Trophoblast cell (in vitro differentiated cells and primary cell): Measurements from ENCODE around the gene RASA4.
"Not testable (repeated sequence)": the region's sequence is repeated elsewhere in the genome, so short reads cannot be mapped to it uniquely, and the experiment has no call there.

Source experiments
- DNase-seq, 2 donors: peaks; one replicate each; pipeline ENCODE4 v3.0.0-alpha.2; 2016
- H2AFZ ChIP-seq: 2 replicates; pipeline ENCODE4 v1.6.1; 2013; ENCODE audit warnings: low read length, moderate library complexity, mild to moderate bottlenecking; ENCODE audit not compliant: insufficient read depth, poor library complexity
- H2AK5ac ChIP-seq: 2 replicates; pipeline ENCODE4 v1.6.1; 2013; ENCODE audit warnings: mild to moderate bottlenecking, low read length
- H2BK120ac ChIP-seq: 2 replicates; pipeline ENCODE4 v1.6.1; 2013; ENCODE audit warnings: low read length, mild to moderate bottlenecking, moderate library complexity; ENCODE audit not compliant: insufficient read depth, poor library complexity
- H2BK12ac ChIP-seq: 2 replicates; pipeline ENCODE4 v1.6.1; 2013; ENCODE audit warnings: mild to moderate bottlenecking, low read length, moderate library complexity
- H2BK5ac ChIP-seq: 2 replicates; pipeline ENCODE4 v1.6.1; 2013; ENCODE audit warnings: low read length, low read depth, moderate library complexity, mild to moderate bottlenecking; ENCODE audit not compliant: poor library complexity
- H3K14ac ChIP-seq: 2 replicates; pipeline ENCODE4 v1.6.1; 2013; ENCODE audit warnings: mild to moderate bottlenecking, low read length
- H3K18ac ChIP-seq: 2 replicates; pipeline ENCODE4 v1.6.1; 2013; ENCODE audit warnings: mild to moderate bottlenecking, low read length
- H3K23ac ChIP-seq: 2 replicates; pipeline ENCODE4 v1.6.1; 2013; ENCODE audit warnings: low read length
- H3K27ac ChIP-seq: 2 replicates; pipeline ENCODE4 v1.5.1; 2013; ENCODE audit warnings: low read depth, mild to moderate bottlenecking, inconsistent platforms, low read length, moderate library complexity
- H3K27me3 ChIP-seq: 2 replicates; pipeline ENCODE4 v1.6.1; 2013; ENCODE audit warnings: inconsistent platforms, mild to moderate bottlenecking, low read length, moderate library complexity; ENCODE audit not compliant: insufficient read depth
- H3K36me3 ChIP-seq, 2 experiments: 1 replicate in 1 of 2; 2 replicates in 1 of 2; pipeline ENCODE4 v1.6.1; 2013; ENCODE audit warnings: low read length in 2 of 2, mild to moderate bottlenecking in 2 of 2, moderate library complexity in 1 of 2; ENCODE audit not compliant: insufficient read depth in 2 of 2, control insufficient read depth in 1 of 2
- H3K4ac ChIP-seq: 2 replicates; pipeline ENCODE4 v1.6.1; 2013; ENCODE audit warnings: low read depth, mild to moderate bottlenecking, low read length, moderate library complexity
- H3K4me1 ChIP-seq, 2 experiments: 1 replicate in 1 of 2; 2 replicates in 1 of 2; pipeline ENCODE4 v1.6.1; 2013; ENCODE audit warnings: low read length in 2 of 2, mild to moderate bottlenecking in 2 of 2, moderate library complexity in 1 of 2; ENCODE audit not compliant: insufficient read depth in 2 of 2, control insufficient read depth in 1 of 2
- H3K4me2 ChIP-seq: 2 replicates; pipeline ENCODE4 v1.6.1; 2013; ENCODE audit warnings: inconsistent platforms, mild to moderate bottlenecking, low read length, moderate library complexity
- H3K4me3 ChIP-seq: 2 replicates; pipeline ENCODE4 v1.5.1; 2013; ENCODE audit warnings: mild to moderate bottlenecking, low read depth, low read length, inconsistent platforms
- H3K79me1 ChIP-seq: one replicate; pipeline ENCODE4 v1.6.1; 2013; ENCODE audit warnings: low read length
- H3K79me2 ChIP-seq: 2 replicates; pipeline ENCODE4 v1.6.1; 2013; ENCODE audit warnings: low read length, mild to moderate bottlenecking; ENCODE audit not compliant: control insufficient read depth, insufficient read depth, poor library complexity
- H3K9ac ChIP-seq: 2 replicates; pipeline ENCODE4 v1.6.1; 2013; ENCODE audit warnings: mild to moderate bottlenecking, low read length
- H3K9me3 ChIP-seq: 2 replicates; pipeline ENCODE4 v1.6.1; 2013; ENCODE audit warnings: low read depth, mild to moderate bottlenecking, control low read depth, inconsistent platforms, low read length; ENCODE audit not compliant: insufficient read depth
- H4K12ac ChIP-seq: 2 replicates; pipeline ENCODE4 v1.6.1; 2013; ENCODE audit warnings: low read depth, mild to moderate bottlenecking, low read length, moderate library complexity
- H4K8ac ChIP-seq: 2 replicates; pipeline ENCODE4 v1.6.1; 2013; ENCODE audit warnings: low read depth, mild to moderate bottlenecking, low read length, moderate library complexity
- H4K91ac ChIP-seq: one replicate; pipeline ENCODE4 v1.6.1; 2013; ENCODE audit warnings: low read depth, mild to moderate bottlenecking, low read length, moderate library complexity
- WGBS: extraction: QIAGEN DNeasy Blood & Tissue Kit; methylation state at CpG from one replicate; pipeline ENCODE4 v1.1.7; 2013; ENCODE audit warnings: missing lambda C conversion rate; ENCODE audit not compliant: insufficient read length, insufficient coverage; ENCODE audit errors: extremely low coverage; 5-methylcytosine and 5-hydroxymethylcytosine counted together

RASA4 gene

GRCh38 chr7:102544372-102544771 is 72.2 kb downstream of the RASA4 start:
- not testable (repeated sequence) for H2AK5ac ChIP-seq, DNase-seq, H2AFZ ChIP-seq, H3K27me3 ChIP-seq, H4K91ac ChIP-seq, H3K27ac ChIP-seq, H4K8ac ChIP-seq, H3K4me2 ChIP-seq, H3K79me1 ChIP-seq, H3K4me3 ChIP-seq, H3K23ac ChIP-seq, H2BK5ac ChIP-seq, H3K14ac ChIP-seq, H3K4me1 ChIP-seq, H3K9me3 ChIP-seq, H2BK12ac ChIP-seq, H4K12ac ChIP-seq, H3K4ac ChIP-seq, H3K9ac ChIP-seq, H2BK120ac ChIP-seq, H3K79me2 ChIP-seq, H3K18ac ChIP-seq, H3K36me3 ChIP-seq
- WGBS, result no CpG with 5 or more reads among the region's 1 CpG

GRCh38 chr7:102543596-102543995 is 73.0 kb downstream of the RASA4 start, which contains the start of gene UPK3BL2:
UPK3BL2 (minus strand) TSS chr7:102543696; CDS start chr7:102543636, 60 bp downstream.
- H4K91ac ChIP-seq, H3K4me3 ChIP-seq, H4K12ac ChIP-seq, H3K79me2 ChIP-seq, H3K4me2 ChIP-seq, H3K14ac ChIP-seq, H3K79me1 ChIP-seq, H3K27me3 ChIP-seq, H2BK120ac ChIP-seq, H2AK5ac ChIP-seq, DNase-seq, H3K36me3 ChIP-seq, H3K27ac ChIP-seq, H4K8ac ChIP-seq, H2AFZ ChIP-seq, H3K4ac ChIP-seq, H3K4me1 ChIP-seq, H3K9me3 ChIP-seq, H3K23ac ChIP-seq, H2BK12ac ChIP-seq, H3K9ac ChIP-seq, H3K18ac ChIP-seq, H2BK5ac ChIP-seq: not testable (repeated sequence)
- WGBS, result no CpG with 5 or more reads among the region's 8 CpGs

- not testable (repeated sequence) for H3K4me3 ChIP-seq, H3K27ac ChIP-seq, H2BK12ac ChIP-seq, H3K79me1 ChIP-seq, H3K4ac ChIP-seq, DNase-seq, H3K18ac ChIP-seq, H2AFZ ChIP-seq, H4K91ac ChIP-seq, H4K12ac ChIP-seq, H3K14ac ChIP-seq, H2BK5ac ChIP-seq, H3K79me2 ChIP-seq, H3K9ac ChIP-seq, H3K36me3 ChIP-seq, H4K8ac ChIP-seq, H3K4me2 ChIP-seq, H3K9me3 ChIP-seq, H2BK120ac ChIP-seq, H3K4me1 ChIP-seq, H2AK5ac ChIP-seq, H3K23ac ChIP-seq, H3K27me3 ChIP-seq
- no CpG with 5 or more reads among the region's 11 CpGs for WGBS
Measured at GRCh38 chr7:102542771-102543170, 73.8 kb downstream of the RASA4 start.

- not testable (repeated sequence) for H2BK5ac ChIP-seq, H2AK5ac ChIP-seq
Measured at GRCh38 chr7:102542083-102542482, 74.5 kb downstream of the RASA4 start.

More at GRCh38 chr7:102542083-102542482, 74.5 kb downstream of the RASA4 start:
- H3K9me3 ChIP-seq, H3K4ac ChIP-seq, H2BK12ac ChIP-seq, H3K79me1 ChIP-seq, H3K36me3 ChIP-seq, H3K18ac ChIP-seq, H3K14ac ChIP-seq, H3K4me1 ChIP-seq, H4K12ac ChIP-seq, H2AFZ ChIP-seq, H3K27ac ChIP-seq, H4K91ac ChIP-seq, H3K9ac ChIP-seq, H3K4me3 ChIP-seq, DNase-seq, H3K79me2 ChIP-seq, H3K27me3 ChIP-seq, H3K4me2 ChIP-seq, H2BK120ac ChIP-seq, H3K23ac ChIP-seq, H4K8ac ChIP-seq: not testable (repeated sequence)
- WGBS, result no CpG with 5 or more reads among the region's 8 CpGs
